Hepatocyte (in vitro differentiated cells): Measurements from ENCODE around the gene SLC1A2. TPM values are rescaled to one million over a fixed set of nuclear protein-coding genes. Genes with fewer than 3 reads are reported as not detected.
A peak's percentile ranks its signal among the peaks of the same experiment; 100 is the strongest.

Experiments used
- DNase-seq: peaks from one replicate; pipeline ENCODE4 v3.0.0-alpha.2; 2016; ENCODE audit warnings: low spot score
- H2AFZ ChIP-seq: fragments of 200-600 bp; sonication (generic); 2 replicates; pipeline ENCODE4 v1.6.0; 2016; ENCODE audit warnings: antibody characterized with exemption, mild to moderate bottlenecking
- H3K27ac ChIP-seq: fragments of 200-600 bp; sonication (generic); 2 replicates; pipeline ENCODE4 v1.5.1; 2016; ENCODE audit warnings: mild to moderate bottlenecking
- H3K27me3 ChIP-seq: fragments of 200-600 bp; sonication (generic); 2 replicates; pipeline ENCODE4 v1.6.1; 2016
- H3K36me3 ChIP-seq: fragments of 200-600 bp; sonication (generic); replicated peaks from 2 replicates; pipeline ENCODE4 v1.5.1; 2016; ENCODE audit warnings: low read depth; ENCODE audit not compliant: insufficient read depth
- H3K4me1 ChIP-seq: fragments of 200-600 bp; sonication (generic); 2 replicates; pipeline ENCODE4 v1.5.1; 2016; ENCODE audit warnings: mild to moderate bottlenecking, moderate library complexity; ENCODE audit not compliant: insufficient read depth
- H3K4me2 ChIP-seq: fragments of 200-600 bp; sonication (generic); 2 replicates; pipeline ENCODE4 v1.6.0; 2016
- H3K4me3 ChIP-seq: fragments of 200-600 bp; sonication (generic); 2 replicates; pipeline ENCODE4 v1.5.1; 2016; ENCODE audit warnings: mild to moderate bottlenecking
- H3K79me2 ChIP-seq: fragments of 200-600 bp; sonication (generic); 2 replicates; pipeline ENCODE4 v1.6.0; 2017; ENCODE audit warnings: mild to moderate bottlenecking
- H3K9me2 ChIP-seq: fragments of 200-600 bp; sonication (generic); replicated peaks from 2 replicates; pipeline ENCODE4 v1.6.0; 2017; ENCODE audit warnings: mild to moderate bottlenecking; ENCODE audit not compliant: insufficient read depth
- H3K9me3 ChIP-seq: fragments of 200-600 bp; sonication (generic); 2 replicates; pipeline ENCODE4 v1.5.1; 2016; ENCODE audit warnings: low read depth, mild to moderate bottlenecking
- H4K20me1 ChIP-seq: fragments of 200-600 bp; sonication (generic); 2 replicates; pipeline ENCODE4 v1.6.0; 2016; ENCODE audit warnings: mild to moderate bottlenecking; ENCODE audit not compliant: insufficient read depth, poor library complexity, severe bottlenecking
- CTCF ChIP-seq: fragments of 200-600 bp; sonication (generic); IDR thresholded peaks from 2 replicates; pipeline ENCODE4 v1.5.1; 2016; ENCODE audit warnings: antibody characterized with exemption, mild to moderate bottlenecking; ENCODE audit not compliant: poor library complexity
- EZH2 ChIP-seq: fragments of 200-600 bp; sonication (generic); IDR thresholded peaks from 2 replicates; pipeline ENCODE4 v1.6.1; 2016; ENCODE audit warnings: antibody characterized with exemption, mild to moderate bottlenecking, borderline replicate concordance
- EZH2phosphoT487 ChIP-seq: fragments of 200-600 bp; sonication (generic); IDR thresholded peaks from one replicate; pipeline ENCODE4 v1.6.1; 2018; ENCODE audit warnings: antibody characterized with exemption, mild to moderate bottlenecking, low read depth, moderate library complexity; ENCODE audit not compliant: unreplicated experiment, severe bottlenecking
- WGBS: methylation state at CpG from one replicate; pipeline ENCODE4 v1.1.6; 2016; ENCODE audit warnings: low lambda C conversion rate; ENCODE audit errors: missing lambda C conversion rate; 5-methylcytosine and 5-hydroxymethylcytosine counted together
- polyA plus RNA-seq: library from polyadenylated mRNA; unstranded; fragments of >200 nt; fragmentation: Nextera tagmentation; extraction: Ambion mirVana; gene quantifications from 2 replicates; pipeline ENCODE4 v1.2.1, GENCODE V29; 2016
- total RNA-seq: library from RNA; depleted of rRNA; stranded (reverse); fragments of >200 nt; gene quantifications from 2 replicates; pipeline ENCODE4 v1.2.3, GENCODE V29; 2014

The SLC1A2 gene
- total RNA-seq: 0.84 and 2.9 TPM in 2 replicates
- polyA plus RNA-seq: 0.59 TPM in 1 of 2 replicates, not detected in the other

DNA sequence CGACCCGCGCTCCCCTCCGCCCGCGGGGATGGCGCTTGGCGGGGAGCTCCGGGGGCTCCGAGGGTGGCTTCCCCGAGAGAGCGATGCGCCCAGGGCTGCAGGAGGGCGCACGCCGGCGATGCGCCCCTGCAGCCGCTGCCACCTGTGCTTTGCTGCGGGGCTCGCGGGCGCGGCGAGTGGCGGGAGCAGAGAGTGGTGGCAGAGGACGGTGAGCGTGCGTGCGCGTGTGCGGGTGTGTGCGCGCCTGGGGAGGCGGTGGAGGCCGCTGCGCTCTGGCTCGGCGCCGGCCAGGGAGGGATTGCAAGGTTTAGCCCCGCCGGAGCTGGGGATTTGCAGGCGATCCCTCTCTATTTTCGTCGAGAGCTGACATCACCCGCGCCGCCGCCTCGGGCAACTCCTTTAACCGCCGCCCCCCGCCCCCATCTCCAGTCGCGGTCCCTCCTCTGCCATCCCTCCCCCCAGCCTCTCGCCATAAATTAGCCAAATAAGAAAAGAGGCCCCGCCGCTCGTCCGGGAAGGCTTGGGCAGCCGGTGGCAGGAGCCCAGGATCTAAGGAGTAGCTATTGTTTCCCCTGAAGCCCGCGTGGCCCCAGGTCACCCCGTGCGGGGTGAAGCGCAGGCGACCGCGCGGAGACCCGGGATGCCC is at the start of gene SLC1A2:
Gene SLC1A2, minus strand, starts transcription at position 375 of the 646 bp plus-strand sequence. CDS start 592 bp downstream, outside the sequence.
- peaks cover 91% of the 10 kb centered on the region for H3K27me3 ChIP-seq

GRCh38 chr11:35466058-35466457 is 46.7 kb upstream of the SLC1A2 start:
- no peak overlapping the region for H3K4me3 ChIP-seq
- no peaks in the 10 kb centered on the region for H3K79me2 ChIP-seq
- H3K36me3 ChIP-seq: no peaks in the 10 kb centered on the region
- H3K4me2 ChIP-seq: no peak overlapping the region
- no peak for TF ChIP-seq EZH2
- TF ChIP-seq EZH2phosphoT487: no peak
- TF ChIP-seq CTCF: no peak
- no peak overlapping the region for H3K27ac ChIP-seq
- no peak overlapping the region for H2AFZ ChIP-seq
- H3K9me2 ChIP-seq: no peaks in the 10 kb centered on the region
- no peaks in the 10 kb centered on the region for H3K4me1 ChIP-seq
- no peak for DNase-seq
- no peaks in the 10 kb centered on the region for H3K27me3 ChIP-seq
- H3K9me3 ChIP-seq: no peaks in the 10 kb centered on the region
- 90% methylated on average over 3 of the region's 3 CpGs for WGBS
- no peaks in the 10 kb centered on the region for H4K20me1 ChIP-seq

More for the DNA sequence above, at the start of gene SLC1A2:
- Histone ChIP-seq H3K4me3 (peak within 1 kb of the TSS; percentile 36), H3K27ac (no peak within 1 kb of the TSS), H3K79me2 (no peaks in the 10 kb centered on the region), H3K4me1 (peaks cover 8% of the 10 kb centered on the region), H4K20me1 (no peaks in the 10 kb centered on the region), H3K9me2 (no peaks in the 10 kb centered on the region), H2AFZ (peak within 1 kb of the TSS; percentile 49), H3K9me3 (no peaks in the 10 kb centered on the region), H3K4me2 (peak within 1 kb of the TSS; percentile 98), H3K36me3 (no peaks in the 10 kb centered on the region)
- 3% methylated on average over 46 of the region's 71 CpGs for WGBS
- DNase-seq: peak; percentile 41
- peak; percentile 19 for TF ChIP-seq EZH2
- TF ChIP-seq EZH2phosphoT487: no peak

DNA sequence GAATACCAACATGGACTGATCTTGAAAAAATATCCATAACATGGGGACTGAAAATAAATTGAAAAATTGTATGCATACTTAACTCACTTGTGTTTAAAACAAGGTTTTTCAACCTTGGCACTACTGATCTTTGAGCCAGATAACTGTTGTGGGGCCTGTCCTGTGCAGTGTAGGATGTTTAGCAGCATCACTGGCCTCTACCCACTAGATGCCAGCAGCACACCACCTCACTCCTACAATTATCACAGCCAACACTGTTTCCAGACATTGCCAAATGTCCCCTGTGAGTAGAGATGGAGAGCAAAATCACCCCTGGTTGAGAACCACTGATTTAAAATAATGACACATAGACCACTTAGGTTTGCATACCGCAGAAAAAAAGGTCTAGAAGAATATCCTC is 45.0 kb upstream of the SLC1A2 start:
- no peaks in the 10 kb centered on the region for H3K27me3 ChIP-seq
- WGBS: 91% methylated on average over 1 of the region's 1 CpG
- no peak for DNase-seq

More for the DNA sequence above, 45.0 kb upstream of the SLC1A2 start:
- Histone ChIP-seq H3K4me3 (no peak overlapping the region), H3K79me2 (no peaks in the 10 kb centered on the region), H2AFZ (no peak overlapping the region), H3K27ac (no peak overlapping the region), H3K4me2 (no peak overlapping the region), H4K20me1 (no peaks in the 10 kb centered on the region), H3K36me3 (no peaks in the 10 kb centered on the region), H3K9me3 (no peaks in the 10 kb centered on the region), H3K4me1 (no peaks in the 10 kb centered on the region), H3K9me2 (no peaks in the 10 kb centered on the region)
- TF ChIP-seq CTCF (no peak), EZH2phosphoT487 (no peak), EZH2 (no peak)
